NCI-H524 (cell line): Measurements from ENCODE around the gene DCTD.

Experiments
- DNase-seq, 2 experiments: peaks; one replicate each; lab custom pipeline; 2025; lab: John Stamatoyannopoulos, UW

The DCTD gene

DNA sequence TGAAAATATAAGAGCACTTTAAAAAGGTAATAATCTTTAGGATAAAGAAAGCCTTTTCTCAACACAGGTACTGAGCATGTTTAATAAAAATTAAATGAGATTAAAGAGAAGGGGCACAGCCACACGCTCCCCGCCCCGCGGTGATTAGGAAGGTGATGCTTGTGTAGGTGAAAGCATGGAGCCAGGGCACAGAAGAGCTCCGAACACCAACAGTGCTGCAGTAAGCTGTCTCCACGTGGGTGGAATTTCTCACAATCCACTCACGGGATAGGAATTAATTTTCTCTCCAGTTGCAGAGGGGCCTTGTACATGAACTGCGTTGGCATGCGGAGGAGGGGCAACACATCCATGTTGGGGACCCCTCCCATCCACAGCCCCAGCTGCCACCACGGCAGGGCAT lies 27.0 kb downstream of the DCTD start:
- no peak for DNase-seq

DNA sequence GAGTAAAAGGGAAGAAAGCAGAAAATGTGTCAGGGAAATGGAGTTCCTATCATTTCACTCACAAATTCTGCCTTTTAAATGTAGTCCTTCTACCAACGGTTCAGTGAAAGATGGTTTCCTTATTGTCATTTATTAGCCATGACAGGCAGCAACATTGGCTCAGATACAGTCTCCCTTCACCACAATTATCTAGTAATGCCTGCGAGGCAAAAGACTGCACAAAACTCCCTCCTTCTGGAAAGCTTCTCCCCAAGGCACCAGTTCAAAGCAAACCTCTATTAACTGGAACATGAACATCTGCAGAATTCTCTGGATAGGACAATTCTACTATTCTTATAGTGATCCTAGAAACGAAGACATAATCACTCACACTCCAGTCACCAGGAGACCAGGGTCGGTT lies 28.3 kb downstream of the DCTD start:
- DNase-seq = no peak

DNA sequence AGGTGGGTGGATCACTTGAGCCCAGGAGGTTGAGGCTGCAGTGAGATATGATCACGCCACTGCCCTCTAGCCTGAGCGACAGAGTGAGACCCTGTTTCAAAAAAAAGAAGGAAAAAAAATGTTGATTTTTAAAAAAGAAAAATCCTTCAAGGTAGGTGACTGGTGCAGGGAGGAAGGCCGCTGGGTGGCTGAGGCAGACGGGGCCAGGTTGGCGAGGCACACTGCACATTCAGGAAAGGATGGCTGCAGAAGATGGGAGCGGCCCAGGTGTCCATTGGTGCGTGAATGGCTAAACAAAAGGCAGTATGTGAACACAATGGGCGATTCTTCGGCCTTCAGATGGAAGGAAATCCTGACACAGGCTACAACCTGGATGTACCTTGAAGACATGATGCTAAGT lies 30.4 kb downstream of the DCTD start:
- no peak for DNase-seq

DNA sequence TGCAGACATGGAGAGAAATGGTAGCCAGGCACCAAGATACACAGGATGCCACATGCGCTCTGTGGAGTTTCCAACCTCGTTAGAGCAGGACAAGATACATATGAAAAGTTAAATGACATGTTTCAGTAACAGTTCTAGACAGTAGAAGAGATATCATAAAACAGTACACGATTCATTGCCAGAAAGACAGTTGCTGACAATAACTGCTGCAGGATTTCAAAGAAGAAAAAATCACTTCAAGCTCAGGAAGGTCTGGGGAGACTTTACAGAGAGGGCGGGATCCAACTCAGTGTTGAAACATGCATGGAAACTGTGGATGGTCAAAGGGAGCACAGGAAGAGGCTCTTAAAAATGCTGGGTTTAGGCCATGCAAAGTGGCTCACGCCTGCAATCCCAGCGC lies 31.0 kb downstream of the DCTD start:
- DNase-seq = no peak

DNA sequence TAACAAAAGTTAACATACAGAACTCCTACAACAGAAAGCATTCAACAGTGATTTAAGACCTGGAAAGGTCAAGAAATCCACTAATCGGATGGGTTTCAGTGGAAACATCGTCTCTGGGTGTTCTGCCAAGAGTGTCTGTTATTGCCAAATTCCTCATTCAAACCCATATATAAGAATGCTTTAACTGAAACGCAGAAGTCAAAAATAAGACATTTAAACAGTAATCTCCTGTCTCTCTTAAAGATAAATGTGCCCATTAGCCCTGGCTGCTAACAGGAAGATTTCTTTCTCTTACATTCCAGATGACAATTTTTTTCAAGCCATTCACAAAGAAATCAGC lies 31.5 kb downstream of the DCTD start:
- no peak for DNase-seq

DNA sequence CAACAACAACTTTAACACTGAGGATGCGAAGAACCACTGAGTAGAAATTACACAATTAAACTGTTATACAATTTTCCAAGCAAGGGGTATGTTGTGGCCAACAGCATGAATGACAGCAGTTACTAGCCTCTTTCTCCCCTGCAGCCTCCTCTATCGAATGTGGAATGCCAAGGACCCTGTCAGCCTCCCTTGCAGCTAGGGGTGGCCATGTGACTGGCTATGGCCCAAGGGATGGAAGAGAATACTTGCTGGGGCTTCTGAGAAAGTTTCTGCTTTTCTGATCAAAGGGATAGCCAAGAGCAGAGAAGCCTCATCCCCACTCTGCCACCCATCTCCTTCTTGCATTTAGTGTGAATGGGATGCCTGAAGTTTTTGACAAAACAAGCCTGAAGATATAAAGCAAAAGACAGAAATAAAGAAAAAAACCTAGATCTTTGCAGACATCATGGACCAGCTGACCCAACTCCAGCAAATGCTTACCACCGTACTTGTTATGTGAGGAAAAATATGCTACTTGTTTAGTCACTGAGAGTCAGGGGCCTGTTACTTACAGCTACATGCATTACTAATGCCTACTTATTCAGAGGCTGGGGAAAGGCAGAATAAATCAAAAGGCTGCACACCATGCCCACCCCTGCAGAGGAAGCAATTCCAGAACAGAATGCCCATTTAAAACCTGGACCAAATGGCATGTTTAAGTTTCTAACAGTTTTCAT lies 32.0 kb downstream of the DCTD start:
- DNase-seq = no peak

DNA sequence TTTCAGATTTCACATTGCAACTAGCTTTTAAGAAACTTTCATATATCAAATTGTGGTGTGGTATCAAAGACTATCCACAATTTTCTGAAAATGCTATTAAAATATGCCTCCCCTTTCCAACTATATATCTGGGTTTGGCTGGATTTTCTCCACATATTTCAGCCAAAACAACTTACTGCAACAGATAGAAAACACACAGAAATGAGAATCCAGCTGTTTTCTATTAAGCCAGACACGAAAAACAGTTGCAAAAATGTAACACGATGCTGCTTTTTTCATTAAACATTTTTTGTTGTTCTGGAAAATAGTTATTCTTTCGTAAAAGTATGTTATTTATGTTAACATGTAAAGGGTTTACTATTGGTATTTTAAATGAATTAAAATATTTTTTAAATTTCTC lies 33.1 kb downstream of the DCTD start:
- DNase-seq = no peak

DNA sequence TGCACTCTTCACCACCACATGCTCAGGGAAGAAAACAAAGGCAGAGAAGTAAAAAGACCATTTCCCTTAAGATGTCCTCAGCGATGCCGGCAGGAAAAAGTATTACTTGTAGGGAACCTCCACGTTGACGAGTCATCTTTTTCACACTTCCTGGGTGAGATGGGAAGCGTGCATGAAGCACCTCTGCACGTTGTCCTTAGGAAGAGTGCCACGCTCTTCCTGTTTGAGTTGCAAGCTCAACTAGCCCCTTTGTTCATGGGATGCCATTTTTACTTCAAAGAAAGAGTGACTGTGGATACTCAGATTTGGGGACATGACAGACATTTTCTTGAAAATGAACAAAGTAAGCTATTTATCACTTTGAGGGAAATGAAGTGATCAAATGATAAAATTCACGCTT lies 33.8 kb downstream of the DCTD start:
- no peak for DNase-seq

DNA sequence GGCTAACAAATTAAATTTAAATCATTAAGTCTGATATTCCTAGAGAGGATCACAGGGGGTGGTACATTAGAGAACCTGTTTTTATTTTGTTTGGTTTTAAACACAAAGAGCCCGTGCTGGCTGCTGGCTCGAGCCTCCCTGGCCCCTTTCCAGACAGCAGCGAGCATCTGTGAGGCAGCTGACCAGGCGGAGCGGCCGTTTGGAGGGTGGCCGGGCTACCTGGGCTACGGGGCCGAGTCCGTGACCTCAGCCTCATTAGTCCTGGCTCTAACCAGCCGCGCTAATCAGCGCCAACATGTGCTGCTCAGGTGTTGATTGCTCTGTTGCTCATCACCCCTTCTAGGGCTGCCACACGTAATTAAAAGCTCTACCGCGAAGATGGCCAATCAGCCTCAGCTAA lies 35.3 kb downstream of the DCTD start:
- DNase-seq = no peak

DNA sequence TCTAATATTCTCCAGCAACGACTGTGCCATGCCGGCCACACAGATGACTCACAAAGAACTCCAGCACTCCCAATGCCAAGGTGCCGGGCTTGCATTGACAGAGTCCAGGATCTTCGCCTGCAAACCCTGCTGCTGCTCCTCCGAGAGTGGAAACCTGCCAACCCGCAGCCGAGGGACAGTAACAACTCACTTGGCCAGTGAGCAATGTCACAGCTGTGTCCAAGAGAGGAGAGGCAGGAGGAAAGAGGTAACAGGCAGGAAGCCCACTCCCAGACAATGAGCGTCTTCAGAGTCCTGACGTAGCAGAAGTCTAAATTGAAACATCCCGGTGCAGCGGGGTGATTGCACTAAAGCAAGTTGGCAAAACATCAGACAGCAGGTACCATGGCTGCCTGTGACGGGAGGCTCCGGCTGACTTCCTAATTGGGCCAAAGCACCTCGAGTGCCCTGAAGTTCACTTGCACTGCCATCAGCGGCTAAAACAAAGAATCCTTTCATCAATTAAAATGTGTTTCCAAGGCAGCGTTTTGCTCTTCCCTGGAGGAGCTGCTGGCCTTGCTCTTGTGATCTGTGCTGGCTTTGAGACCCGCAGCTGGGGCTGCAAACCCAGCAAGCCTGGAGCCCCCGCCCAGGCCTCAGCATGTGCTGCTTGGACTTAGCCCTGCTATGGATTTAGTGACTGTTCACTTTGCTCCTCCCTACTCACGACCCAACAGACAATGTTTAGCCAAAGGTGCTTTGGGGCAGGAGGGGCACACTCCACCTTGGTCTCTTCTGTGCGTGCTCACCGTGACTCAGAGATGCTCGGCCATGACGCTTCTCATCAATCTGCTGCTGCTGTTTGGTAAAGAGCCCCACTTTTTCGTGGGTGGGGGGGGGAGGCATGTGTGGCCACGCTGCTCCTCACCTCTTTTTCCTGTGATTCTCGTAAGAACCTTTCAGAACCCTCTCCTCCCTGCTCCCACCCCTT lies 36.5 kb downstream of the DCTD start:
- no peak for DNase-seq

DNA sequence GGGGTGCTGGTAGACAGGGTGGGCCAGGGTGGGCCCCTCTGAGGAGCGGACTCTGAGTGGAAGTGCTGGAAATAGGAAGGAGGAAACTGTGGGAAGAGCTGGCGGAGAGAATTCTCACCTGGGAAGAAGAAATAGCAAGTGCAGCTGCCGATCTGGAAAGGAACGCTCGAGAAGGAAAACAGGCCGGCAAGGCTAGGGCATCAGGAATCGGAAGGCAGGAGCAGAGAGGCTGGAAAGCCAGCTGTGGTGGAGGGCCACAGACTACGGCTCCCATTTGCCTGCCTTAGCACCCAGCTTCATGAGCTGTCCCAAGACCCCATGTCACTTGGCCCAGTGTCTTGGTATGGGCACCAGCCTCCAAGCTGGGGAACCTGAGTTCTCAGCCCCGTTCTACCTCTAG lies 37.3 kb downstream of the DCTD start:
- no peak for DNase-seq

DNA sequence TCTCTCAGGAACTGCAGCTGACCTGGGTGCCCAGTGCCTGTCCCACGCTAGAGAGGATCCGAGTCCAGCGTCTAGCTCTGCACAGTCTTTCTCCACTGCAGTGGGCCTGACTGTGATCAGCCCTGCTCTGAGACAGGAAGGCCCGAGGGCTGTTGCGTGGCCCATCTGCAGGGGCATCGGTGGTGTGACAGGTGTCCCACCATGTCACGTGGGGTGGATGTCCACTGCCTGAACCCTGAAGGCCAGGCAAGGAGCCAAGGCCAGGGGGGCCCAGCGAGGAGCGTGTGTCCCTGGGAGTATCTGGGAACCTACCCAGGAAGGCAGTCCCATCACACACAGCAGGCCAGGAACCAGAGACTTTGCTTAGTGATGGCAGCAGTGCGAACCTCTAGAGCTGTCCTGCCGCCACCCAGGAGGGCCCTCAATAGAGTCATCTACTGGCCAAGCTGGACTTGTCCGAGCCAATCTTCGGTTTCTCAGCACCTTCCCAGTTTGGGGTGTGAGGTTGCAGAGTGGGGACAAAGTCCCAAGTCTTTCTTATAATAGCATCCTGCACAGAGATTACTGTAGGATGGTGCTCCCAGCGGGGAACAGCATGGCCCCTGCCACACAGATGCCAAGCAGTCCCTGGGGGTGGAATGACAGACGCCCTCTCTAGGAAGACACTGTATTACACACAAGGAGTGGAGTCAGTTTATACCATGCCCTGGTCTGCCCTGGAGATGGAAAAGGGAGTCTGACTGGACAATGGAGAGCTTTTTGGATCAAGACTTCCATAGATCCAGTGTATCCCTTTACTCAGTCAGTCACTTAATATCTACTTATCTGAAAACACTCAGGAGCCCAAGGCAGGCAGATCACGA lies 38.3 kb downstream of the DCTD start:
- DNase-seq = no peak

DNA sequence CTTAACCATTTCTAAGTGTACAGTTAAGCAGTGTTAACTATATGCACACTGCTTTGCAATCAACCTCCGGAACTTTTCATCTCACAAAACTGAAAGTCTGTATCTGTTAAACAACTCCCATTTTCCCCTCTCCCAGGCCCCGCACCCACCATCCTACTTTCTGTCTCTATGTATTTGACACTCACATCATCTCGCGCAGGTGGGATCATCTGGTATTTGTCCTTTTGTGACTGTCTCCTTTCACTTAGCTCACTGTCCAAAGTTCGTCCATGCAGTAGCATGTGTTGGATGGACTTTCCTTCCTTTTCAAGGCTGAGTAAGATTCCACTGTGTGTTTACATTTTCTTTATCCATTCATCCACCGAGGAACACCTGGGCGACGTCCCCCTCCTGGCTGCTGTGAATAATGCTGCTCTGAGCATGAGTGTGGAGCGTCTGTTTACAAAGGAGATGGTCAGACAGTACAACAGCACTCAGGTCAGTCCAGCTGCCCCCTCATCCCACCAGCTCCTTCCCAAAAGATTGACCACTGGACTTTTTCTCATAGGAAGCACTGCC lies 39.8 kb downstream of the DCTD start:
- no peak for DNase-seq

DNA sequence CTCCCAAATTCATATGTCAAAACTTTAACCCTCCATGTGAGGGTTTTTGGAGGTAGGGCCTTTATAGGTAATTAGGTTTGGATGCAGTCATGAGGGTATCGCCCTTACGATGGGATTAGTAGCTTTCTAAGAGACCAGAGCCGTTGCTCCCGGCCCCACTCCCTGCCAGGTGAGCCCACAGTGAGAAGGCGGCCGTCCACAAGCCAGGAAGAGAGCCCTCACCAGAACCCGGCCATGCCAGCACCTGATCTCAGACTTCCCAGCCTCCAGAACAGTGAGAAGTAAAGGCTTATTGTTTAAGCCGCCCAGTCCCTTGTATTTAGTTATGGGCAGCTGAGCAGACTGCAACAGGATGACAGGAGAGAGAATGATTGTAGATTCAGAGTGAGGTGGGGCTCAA lies 40.8 kb downstream of the DCTD start:
- no peak for DNase-seq

DNA sequence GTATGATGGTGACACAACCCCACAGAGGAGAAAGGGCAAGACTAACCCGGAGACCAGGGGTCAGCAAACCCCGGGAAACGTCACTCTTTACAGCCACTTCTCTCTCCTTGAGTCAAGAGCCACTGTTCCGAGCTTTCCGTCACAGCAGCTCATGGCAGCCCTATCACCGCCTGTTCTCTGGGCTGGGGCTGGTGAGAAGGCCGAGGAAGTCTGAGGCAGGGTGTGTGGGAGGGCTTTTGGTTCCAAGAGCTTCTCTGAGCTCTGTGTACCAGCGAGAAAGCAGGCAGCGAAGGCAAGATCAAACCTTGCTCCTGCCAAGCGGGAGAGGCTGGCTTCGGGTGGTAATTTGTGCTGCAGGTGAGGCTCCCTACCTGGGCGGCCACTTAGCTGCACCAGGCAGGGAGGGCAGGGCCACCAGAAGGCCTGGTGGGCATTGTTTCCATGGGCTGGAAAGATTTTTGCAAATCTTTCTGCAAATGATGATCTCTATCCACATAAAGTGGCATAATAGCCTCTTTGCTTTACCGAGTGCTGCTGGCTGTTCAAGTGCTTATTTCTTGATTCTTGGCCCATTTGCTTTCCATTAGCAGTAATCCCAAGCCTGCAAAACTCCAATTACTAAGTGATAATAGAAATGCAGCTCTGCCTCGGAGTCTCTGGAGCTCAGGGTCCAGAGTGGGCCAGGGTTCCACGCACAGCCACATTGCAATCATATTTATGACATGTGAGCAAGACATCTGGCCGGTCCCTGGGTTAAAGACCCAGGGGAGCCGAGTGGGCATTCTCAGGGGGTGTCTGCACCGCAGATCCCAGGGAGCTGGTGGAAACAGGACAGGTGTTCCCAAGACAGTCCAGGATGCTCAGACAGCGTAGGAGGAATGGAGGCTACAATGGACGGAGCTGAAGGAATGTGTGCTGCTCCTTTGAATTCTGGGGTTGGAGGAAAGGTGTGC lies 41.5 kb downstream of the DCTD start:
- no peak for DNase-seq

DNA sequence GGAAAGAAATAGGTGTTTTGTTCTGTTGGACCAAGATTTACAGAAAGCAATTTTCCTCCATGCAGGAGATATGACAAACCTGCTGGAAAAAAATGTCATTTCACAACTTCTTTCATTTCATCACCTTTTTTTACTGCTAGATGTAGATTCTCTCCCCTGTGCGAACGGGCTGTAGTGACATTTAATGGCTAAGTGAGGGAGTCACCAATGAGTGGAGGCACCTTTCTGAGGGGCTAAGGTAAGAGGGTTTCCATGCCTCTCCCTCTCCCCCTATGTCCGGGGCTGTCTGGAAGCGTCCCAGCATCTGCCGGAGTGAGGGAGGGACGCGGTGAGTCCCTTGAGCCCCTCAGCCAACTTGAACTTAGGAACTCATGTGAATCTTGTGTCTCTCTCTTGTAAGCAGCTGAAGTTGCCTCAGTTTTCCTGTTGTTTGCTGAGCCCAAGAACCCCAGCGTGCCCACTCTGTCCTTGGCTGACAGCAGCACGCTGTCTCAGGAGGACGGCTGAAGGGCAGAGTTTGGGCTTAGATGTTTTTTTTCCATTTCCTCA lies 42.3 kb downstream of the DCTD start:
- no peak for DNase-seq

DNA sequence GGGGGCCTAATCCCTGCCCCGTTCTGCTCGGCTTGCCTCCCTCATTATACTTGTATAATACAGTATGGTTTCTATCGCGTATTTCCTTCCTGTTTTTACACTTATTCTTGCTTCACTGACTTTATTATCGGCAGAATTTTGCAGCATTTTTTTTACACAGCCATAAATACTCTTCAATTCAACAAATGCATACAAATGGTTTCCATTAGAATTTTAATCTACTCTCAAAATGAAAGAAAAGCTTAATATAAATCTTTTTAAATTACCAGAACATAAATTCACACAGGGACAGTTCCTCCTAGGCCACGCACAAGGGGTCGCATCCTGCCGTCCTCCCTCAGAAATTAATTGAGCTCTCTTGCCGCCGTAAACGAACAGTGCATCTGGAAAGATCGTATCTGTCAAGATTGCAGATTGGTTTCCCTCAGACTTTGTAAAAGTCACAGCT lies 42.9 kb downstream of the DCTD start:
- no peak for DNase-seq

DNA sequence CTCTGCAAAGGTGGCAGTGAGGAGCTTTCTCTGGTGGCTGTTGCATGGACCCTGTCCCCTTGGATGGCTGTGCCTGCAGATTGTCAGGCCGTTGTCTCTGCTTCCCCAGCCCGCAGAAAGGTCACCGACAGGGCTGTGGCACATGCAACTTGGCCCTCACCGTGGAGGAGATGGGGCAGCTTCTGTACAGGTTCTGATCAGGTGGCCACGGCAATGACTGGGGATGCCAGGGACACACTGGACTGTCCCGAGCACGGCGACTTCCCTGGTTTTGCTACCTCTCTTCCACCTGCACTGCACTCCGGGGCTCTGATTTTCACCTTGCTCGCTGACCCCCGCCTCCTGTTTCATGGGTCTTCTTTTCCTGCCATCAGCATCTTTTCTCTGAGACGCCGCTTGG lies 43.5 kb downstream of the DCTD start:
- no peak for DNase-seq

DNA sequence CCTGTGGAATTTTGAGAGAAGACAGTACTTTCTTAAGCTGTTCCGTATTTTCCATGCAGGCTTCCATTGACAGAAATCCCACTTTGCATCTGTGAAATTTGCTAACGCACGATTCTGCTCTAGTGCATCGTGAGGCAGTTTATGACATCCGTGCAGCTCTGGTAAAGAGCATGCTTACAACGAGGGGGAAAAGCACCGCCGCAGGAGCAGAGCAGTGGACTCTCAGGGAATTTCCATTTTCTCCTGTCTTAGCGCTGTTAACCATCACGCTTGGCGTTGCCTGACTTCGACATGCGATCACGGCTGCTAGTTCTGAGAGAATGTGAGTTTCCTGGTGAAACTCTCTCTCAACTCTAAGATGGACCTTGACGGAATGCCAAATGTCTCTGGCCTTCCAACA lies 43.9 kb downstream of the DCTD start:
- no peak for DNase-seq

DNA sequence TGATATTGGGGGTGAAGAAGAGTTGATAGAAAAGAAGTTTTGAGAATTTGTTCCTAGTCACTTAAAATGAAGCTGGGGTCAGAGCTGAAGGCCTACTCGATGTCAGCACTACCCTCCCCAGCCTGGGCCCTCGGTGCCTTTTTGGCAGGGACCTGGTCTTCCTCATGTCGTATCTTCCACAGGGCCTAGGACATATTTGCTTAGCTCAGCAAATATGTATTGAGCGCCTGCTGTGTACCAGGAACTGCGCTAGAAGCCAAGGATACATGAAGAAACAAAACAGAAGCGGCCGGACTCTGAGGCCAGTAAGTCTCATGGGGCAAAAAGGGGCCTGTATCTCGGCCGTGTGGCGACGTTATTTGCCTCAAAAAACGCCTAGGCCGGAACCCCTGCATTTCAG lies 44.3 kb downstream of the DCTD start:
- no peak for DNase-seq

DNA sequence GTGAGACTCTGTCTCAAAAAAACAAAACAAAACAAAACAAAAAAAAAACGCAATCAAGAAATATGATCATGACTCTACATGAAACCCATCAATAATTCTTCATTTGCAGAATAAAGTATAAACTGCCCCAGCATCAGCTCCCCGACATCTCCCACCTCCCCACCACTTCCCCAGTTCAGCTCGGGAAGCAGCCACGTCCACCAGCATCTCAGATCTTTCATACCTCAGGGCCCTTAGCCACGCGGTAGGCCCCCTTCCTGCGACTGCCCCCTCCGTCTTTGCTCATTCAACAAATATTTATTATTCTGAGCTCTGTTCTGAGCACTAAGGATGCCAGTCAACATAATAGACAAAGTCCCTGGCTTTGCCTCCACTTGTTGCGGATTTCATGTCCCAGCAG lies 45.6 kb downstream of the DCTD start:
- DNase-seq = no peak
